ENCODE measurements around the gene OLFM1. TPM values are rescaled to one million over a fixed set of nuclear protein-coding genes. Genes with fewer than 3 reads are reported as not detected.
A peak's percentile ranks its signal among the peaks of the same experiment; 100 is the strongest.

The OLFM1 gene
- total RNA-seq, 4 donors from 2014 or later, result 3.4 to 8.5 (median 6.7) TPM

GRCh38 chr9:135099574-135099973, 12.1 kb downstream of the OLFM1 start:
- in situ Hi-C loops (cut with MboI; ENCODE audit: low sequenced_read_pairs in 4 of 4), result loop anchor here in 1 of 4 donors (25.0 kb wide), 1 partner anchor 313 kb away; no protein-coding TSS in a partner anchor
- intact Hi-C loops (cut with DNase I; ENCODE audit: low total_unique reads), result no loop called here
- no peaks in the 10 kb centered on the region for H3K27me3 ChIP-seq
- ATAC-seq (no peak), DNase-seq (no peak)
- H3K9me3 ChIP-seq, result no peaks in the 10 kb centered on the region
- peaks cover 24 to 47% of the 10 kb centered on the region in 2 donors for H3K4me1 ChIP-seq
- TF ChIP-seq CTCF (IDR thresholded peaks at IDR 0.05 in 4 of 5, conservative IDR thresholded peaks at IDR 0.05 in 1 of 5) (no peak), POLR2A (IDR thresholded peaks at IDR 0.05) (no peak)
- no peak overlapping the region for H3K4me3 ChIP-seq
- no peaks in the 10 kb centered on the region for H3K36me3 ChIP-seq
- peak overlapping the region in 2 of 4 donors; percentile 77 to 82 for H3K27ac ChIP-seq

- ATAC-seq (peak in 1 of 2 donors; percentile 31), DNase-seq (no peak)
- H3K27me3 ChIP-seq, result no peaks in the 10 kb centered on the region
- in situ Hi-C loops (cut with MboI; ENCODE audit: low sequenced_read_pairs in 4 of 4), result no loop called here
- H3K9me3 ChIP-seq, result no peaks in the 10 kb centered on the region
- intact Hi-C loops (cut with DNase I; ENCODE audit: low total_unique reads), result no loop called here
- no peak overlapping the region for H3K4me3 ChIP-seq
- peak overlapping the region; percentile 10 to 82 (median 48) for H3K27ac ChIP-seq
- TF ChIP-seq CTCF (IDR thresholded peaks at IDR 0.05 in 4 of 5, conservative IDR thresholded peaks at IDR 0.05 in 1 of 5), result no peak
- TF ChIP-seq POLR2A (IDR thresholded peaks at IDR 0.05), result no peak
- no peaks in the 10 kb centered on the region for H3K36me3 ChIP-seq
- peaks cover 24 to 47% of the 10 kb centered on the region in 2 donors for H3K4me1 ChIP-seq
These were observed 12.8 kb downstream of the OLFM1 start for GRCh38 chr9:135100241-135100681.

GRCh38 chr9:135100725-135101410, 13.4 kb downstream of the OLFM1 start:
- Histone ChIP-seq H3K4me1 (peaks cover 24 to 47% of the 10 kb centered on the region in 2 donors), H3K36me3 (no peaks in the 10 kb centered on the region), H3K27ac (peak overlapping the region; percentile 10 to 82 (median 48)), H3K27me3 (no peaks in the 10 kb centered on the region), H3K9me3 (no peaks in the 10 kb centered on the region), H3K4me3 (no peak overlapping the region)
- ATAC-seq (no peak), DNase-seq (no peak)
- in situ Hi-C loops (cut with MboI; ENCODE audit: low sequenced_read_pairs in 4 of 4), result no loop called here
- intact Hi-C loops (cut with DNase I; ENCODE audit: low total_unique reads), result no loop called here
- TF ChIP-seq CTCF (IDR thresholded peaks at IDR 0.05 in 4 of 5, conservative IDR thresholded peaks at IDR 0.05 in 1 of 5), result no peak
- TF ChIP-seq POLR2A (IDR thresholded peaks at IDR 0.05), result no peak

- Histone ChIP-seq H3K4me3 (no peak overlapping the region), H3K36me3 (no peaks in the 10 kb centered on the region), H3K27me3 (no peaks in the 10 kb centered on the region), H3K27ac (peak overlapping the region in 1 of 4 donors; percentile 77), H3K9me3 (no peaks in the 10 kb centered on the region), H3K4me1 (peaks cover 24 to 47% of the 10 kb centered on the region in 2 donors)
- in situ Hi-C loops (cut with MboI; ENCODE audit: low sequenced_read_pairs in 4 of 4) (no loop called here), intact Hi-C loops (cut with DNase I; ENCODE audit: low total_unique reads) (no loop called here)
- DNase-seq, result no peak
- TF ChIP-seq POLR2A (IDR thresholded peaks at IDR 0.05) (no peak), CTCF (IDR thresholded peaks at IDR 0.05 in 4 of 5, conservative IDR thresholded peaks at IDR 0.05 in 1 of 5) (no peak)
- ATAC-seq, result no peak
These were observed 14.0 kb downstream of the OLFM1 start for GRCh38 chr9:135101486-135101885.

Measured in gastrocnemius medialis (tissue), 4 donors.